Endothelial cell of umbilical vein (primary cell): ENCODE data around the gene INPP5E. TPM values are rescaled to one million over a fixed set of nuclear protein-coding genes. Genes with fewer than 3 reads are reported as not detected.

Source experiments
- BruUV-seq: library from RNA; stranded (reverse); fragments of 400-500 nt; replicated peaks from 2 replicates; lab custom pipeline; 2021; lab: Mats Ljungman, UMichigan
- CTCF ChIA-PET: fragments of 300-600, 350-600 bp; sonication (Branson Sonifier 250); formaldehyde crosslinking; loops from one replicate; lab custom pipeline; 2021; ENCODE audit warnings: antibody characterized with exemption, inconsistent platforms; lab: Charles Lee
- POLR2A ChIA-PET: fragments of 300-600, 350-600 bp; sonication (Branson Sonifier 250); formaldehyde crosslinking; loops from one replicate; lab custom pipeline; 2021; ENCODE audit warnings: antibody characterized with exemption, inconsistent platforms; lab: Charles Lee
- DNase-seq: peaks from one replicate; pipeline ENCODE4 v3.0.0-alpha.2; 2011; ENCODE audit warnings: low read depth, low spot score
- FAIRE-seq: peaks from 2 replicates; lab custom pipeline; 2011; peaks lifted over from hg19 to GRCh38; lab: Jason Lieb, UNC
- H2AFZ ChIP-seq: 2 replicates; pipeline ENCODE4 v1.6.0; 2012; ENCODE audit warnings: low read depth, low read length, control low read depth, inconsistent platforms
- H3K27ac ChIP-seq: 2 replicates; pipeline ENCODE4 v1.5.1; 2011; ENCODE audit warnings: low read depth, mild to moderate bottlenecking, control low read depth, low read length, moderate library complexity; ENCODE audit not compliant: insufficient read depth
- H3K27me3 ChIP-seq, 2 experiments: 2 replicates each; pipeline versions ENCODE4 v1.6.0 to v1.6.1; 2011; ENCODE audit warnings: low read length in 2 of 2, mixed read lengths in 1 of 2; ENCODE audit not compliant: control insufficient read depth in 2 of 2, insufficient read depth in 2 of 2
- H3K36me3 ChIP-seq, 2 experiments: 2 replicates in 1 of 2; 3 replicates in 1 of 2; pipeline ENCODE4 v1.5.1; 2011; ENCODE audit warnings: low read length in 2 of 2, mild to moderate bottlenecking in 1 of 2, moderate library complexity in 1 of 2; ENCODE audit not compliant: control insufficient read depth in 2 of 2, insufficient read depth in 2 of 2; ENCODE audit errors: extremely low read depth in 1 of 2
- H3K4me1 ChIP-seq: 3 replicates; pipeline ENCODE4 v1.5.1; 2011; ENCODE audit warnings: mild to moderate bottlenecking, low read length; ENCODE audit not compliant: control insufficient read depth, insufficient read depth; ENCODE audit errors: extremely low read depth
- H3K4me2 ChIP-seq: 2 replicates; pipeline ENCODE4 v1.6.1; 2011; ENCODE audit warnings: low read length, control low read depth, mixed read lengths; ENCODE audit not compliant: insufficient read depth
- H3K4me3 ChIP-seq, 3 experiments: fragments of 200-600 bp in 1 of 3; sonication (generic), shearing (Covaris generic) in 1 of 3; replicated peaks in 1 of 3; 2 replicates each; pipeline ENCODE4 v1.5.1; 2011 to 2016; ENCODE audit warnings: control low read depth in 3 of 3, low read length in 3 of 3, mild to moderate bottlenecking in 2 of 3, inconsistent platforms in 1 of 3, low read depth in 1 of 3, moderate library complexity in 1 of 3; ENCODE audit not compliant: insufficient read depth in 1 of 3
- H3K79me2 ChIP-seq: 2 replicates; pipeline ENCODE4 v1.6.0; 2012; ENCODE audit warnings: low read length, inconsistent platforms; ENCODE audit not compliant: control insufficient read depth, insufficient read depth
- H3K9ac ChIP-seq: replicated peaks from 2 replicates; pipeline ENCODE3; 2011; ENCODE audit warnings: low read length, control low read depth; ENCODE audit not compliant: insufficient read depth; ENCODE audit errors: extremely low read depth
- H3K9me1 ChIP-seq: replicated peaks from 3 replicates; pipeline ENCODE4 v1.6.0; 2011; ENCODE audit warnings: mild to moderate bottlenecking, low read length; ENCODE audit not compliant: control insufficient read depth, insufficient read depth; ENCODE audit errors: extremely low read depth
- H3K9me3 ChIP-seq: replicated peaks from 2 replicates; pipeline ENCODE4 v1.5.1; 2012; ENCODE audit warnings: low read length, inconsistent platforms; ENCODE audit not compliant: control insufficient read depth, insufficient read depth
- H4K20me1 ChIP-seq: replicated peaks from 2 replicates; pipeline ENCODE3; 2011; ENCODE audit warnings: mild to moderate bottlenecking, low read length; ENCODE audit not compliant: control insufficient read depth, insufficient read depth; ENCODE audit errors: extremely low read depth
- EZH2 ChIP-seq: IDR thresholded peaks from 2 replicates; pipeline ENCODE4 v1.6.1; 2012; ENCODE audit warnings: borderline replicate concordance, low read depth, mild to moderate bottlenecking, moderate library complexity, low read length, inconsistent platforms; ENCODE audit not compliant: severe bottlenecking
- FOS ChIP-seq: IDR thresholded peaks from 2 replicates; pipeline ENCODE4 v1.6.1; 2011; ENCODE audit warnings: mild to moderate bottlenecking, low read length, moderate library complexity, borderline replicate concordance; ENCODE audit not compliant: insufficient read depth
- GATA2 ChIP-seq: IDR thresholded peaks from 2 replicates; pipeline ENCODE4 v1.7.0; 2011; ENCODE audit warnings: low read depth, mild to moderate bottlenecking, moderate library complexity, mixed read lengths, low read length; ENCODE audit not compliant: insufficient read length, insufficient read depth
- JUN ChIP-seq: IDR thresholded peaks from 2 replicates; pipeline ENCODE4 v1.6.1; 2011; ENCODE audit warnings: borderline replicate concordance, low read depth; ENCODE audit not compliant: insufficient read length, insufficient read depth
- MYC ChIP-seq: IDR thresholded peaks from one replicate; pipeline ENCODE4 v1.6.1; 2011; ENCODE audit warnings: mild to moderate bottlenecking, low read depth, low read length
- POLR2A ChIP-seq: IDR thresholded peaks from 2 replicates; pipeline ENCODE4 v1.6.1; 2012; ENCODE audit warnings: low read depth, mild to moderate bottlenecking, control low read depth, low read length
- POLR2AphosphoS5 ChIP-seq: IDR thresholded peaks from 2 replicates; pipeline ENCODE4 v1.6.1; 2012; ENCODE audit warnings: low read depth, mild to moderate bottlenecking, control low read depth, low read length, moderate library complexity; ENCODE audit not compliant: insufficient read depth
- dilution Hi-C: fragments of 300-500 bp; cut with MboI; formaldehyde crosslinking; loops from one replicate; pipeline ENCODE4 v1.15.0; 2019; ENCODE audit warnings: low sequenced_read_pairs; ENCODE audit not compliant: extremely low pct_ligation_motif_present
- intact Hi-C: fragments of 100-400 bp; cut with micrococcal nuclease; formaldehyde crosslinking; loops from one replicate; pipeline ENCODE4 v1.10.0; 2022
- polyA plus RNA-seq, 4 experiments: library from polyadenylated mRNA; depleted of rRNA in 3 of 4; stranded (reverse) in 3 of 4; unstranded in 1 of 4; fragments of >200 nt; gene quantifications; 2 replicates each; pipeline versions ENCODE4 v1.2.1 to v1.2.3, GENCODE V29; 2011 to 2012; ENCODE audit warnings: missing spikeins in 1 of 4
- total RNA-seq: library from RNA; stranded (reverse); gene quantifications from 2 replicates; pipeline ENCODE4 v1.2.3, GENCODE V29; 2021
- TF ChIP-seq, protein P1 (sequence below), 2 donors: IDR thresholded peaks; 1 replicate in 1 of 2; 2 replicates in 1 of 2; pipeline ENCODE4 v1.5.1; 2011; ENCODE audit warnings: low read length in 2 of 2, mild to moderate bottlenecking in 2 of 2, moderate library complexity in 2 of 2, control low read depth in 1 of 2, inconsistent platforms in 1 of 2, low read depth in 1 of 2; ENCODE audit not compliant: insufficient read depth in 1 of 2; ENCODE audit errors: extremely low read depth in 1 of 2
- TF ChIP-seq, protein P2 (sequence below): IDR thresholded peaks from 2 replicates; pipeline ENCODE4 v1.6.1; 2011; ENCODE audit not compliant: insufficient read depth, insufficient read length

The INPP5E gene
- total and polyA plus RNA-seq, 2 donors (not counting 3 experiments of a cell fraction or from before 2014, with no cell fraction given), result 15.0 to 24.5 TPM

DNA sequence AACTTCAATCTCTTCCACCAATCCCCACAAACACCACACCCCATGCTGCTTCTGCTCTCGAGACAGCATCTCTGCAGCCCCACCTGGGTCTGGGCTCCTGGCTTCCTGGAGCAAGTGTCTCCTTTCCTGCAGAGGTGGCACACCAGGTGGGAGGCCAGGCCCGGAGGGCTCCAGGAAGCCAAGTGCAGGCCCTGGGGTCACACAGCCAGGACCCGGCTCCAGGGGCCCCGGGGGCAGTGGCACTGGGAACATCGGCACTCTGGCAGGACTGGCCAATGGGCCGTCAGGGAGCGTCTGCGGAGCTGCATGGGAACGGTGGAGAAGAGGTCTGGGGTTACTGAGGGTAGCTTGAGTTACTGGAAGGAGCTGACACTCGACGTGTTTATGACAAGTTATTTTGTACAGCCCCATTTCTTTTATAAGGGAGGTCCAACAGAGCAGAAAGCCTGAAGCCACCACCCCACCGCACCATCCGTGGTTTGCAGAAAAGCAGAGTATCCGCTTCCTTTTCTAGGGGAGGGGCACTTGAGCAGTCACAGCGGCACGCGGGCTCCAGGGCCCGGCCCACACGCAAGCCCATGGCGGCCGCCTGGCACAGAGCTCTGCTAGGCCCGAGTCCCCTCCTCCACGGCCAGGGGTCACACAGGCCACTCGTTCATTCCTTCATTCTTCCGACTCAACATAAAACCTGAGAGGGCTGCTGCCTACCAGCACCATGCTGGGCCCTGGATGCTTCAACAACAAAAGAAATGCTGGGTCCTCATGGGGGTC is 14.6 kb upstream of the INPP5E start:
- peaks cover 29 to 63% of the 10 kb centered on the region in 2 experiments for H3K36me3 ChIP-seq
- intact Hi-C loops (no loop called here), dilution Hi-C loops (no loop called here)
- H2AFZ ChIP-seq, result no peak overlapping the region
- H3K9me3 ChIP-seq, result no peaks in the 10 kb centered on the region
- no peak for DNase-seq
- H3K4me3 ChIP-seq, result no peak overlapping the region
- H3K27me3 ChIP-seq, result no peaks in the 10 kb centered on the region
- TF ChIP-seq POLR2AphosphoS5 (no peak), FOS (no peak), JUN (no peak), POLR2A (no peak), EZH2 (no peak), MYC (no peak), GATA2 (no peak)
- TF ChIP-seq, protein P1, sequence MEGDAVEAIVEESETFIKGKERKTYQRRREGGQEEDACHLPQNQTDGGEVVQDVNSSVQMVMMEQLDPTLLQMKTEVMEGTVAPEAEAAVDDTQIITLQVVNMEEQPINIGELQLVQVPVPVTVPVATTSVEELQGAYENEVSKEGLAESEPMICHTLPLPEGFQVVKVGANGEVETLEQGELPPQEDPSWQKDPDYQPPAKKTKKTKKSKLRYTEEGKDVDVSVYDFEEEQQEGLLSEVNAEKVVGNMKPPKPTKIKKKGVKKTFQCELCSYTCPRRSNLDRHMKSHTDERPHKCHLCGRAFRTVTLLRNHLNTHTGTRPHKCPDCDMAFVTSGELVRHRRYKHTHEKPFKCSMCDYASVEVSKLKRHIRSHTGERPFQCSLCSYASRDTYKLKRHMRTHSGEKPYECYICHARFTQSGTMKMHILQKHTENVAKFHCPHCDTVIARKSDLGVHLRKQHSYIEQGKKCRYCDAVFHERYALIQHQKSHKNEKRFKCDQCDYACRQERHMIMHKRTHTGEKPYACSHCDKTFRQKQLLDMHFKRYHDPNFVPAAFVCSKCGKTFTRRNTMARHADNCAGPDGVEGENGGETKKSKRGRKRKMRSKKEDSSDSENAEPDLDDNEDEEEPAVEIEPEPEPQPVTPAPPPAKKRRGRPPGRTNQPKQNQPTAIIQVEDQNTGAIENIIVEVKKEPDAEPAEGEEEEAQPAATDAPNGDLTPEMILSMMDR (IDR thresholded peaks at IDR 0.05; ENCODE audit: extremely low read depth in 1 of 2, insufficient read depth in 1 of 2, low read depth in 1 of 2, low read length in 2 of 2), result no peak
- TF ChIP-seq, protein P2, sequence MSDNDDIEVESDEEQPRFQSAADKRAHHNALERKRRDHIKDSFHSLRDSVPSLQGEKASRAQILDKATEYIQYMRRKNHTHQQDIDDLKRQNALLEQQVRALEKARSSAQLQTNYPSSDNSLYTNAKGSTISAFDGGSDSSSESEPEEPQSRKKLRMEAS, result no peak
- ChIA-PET CTCF (interaction anchor here (0.6 kb wide), 1 partner anchor 782 kb away, joined by 3 read pairs; no protein-coding TSS in a partner anchor), POLR2A (no interaction called here)
- BruUV-seq, result no TSS peak
- no peaks in the 10 kb centered on the region for H3K4me1 ChIP-seq
- H3K27ac ChIP-seq, result no peak overlapping the region
- no peaks in the 10 kb centered on the region for H3K9me1 ChIP-seq
- H3K9ac ChIP-seq, result no peak overlapping the region
- no peak overlapping the region for H3K4me2 ChIP-seq
- H4K20me1 ChIP-seq, result no peaks in the 10 kb centered on the region
- no peaks in the 10 kb centered on the region for H3K79me2 ChIP-seq
- FAIRE-seq, result no peak
